A549 (cell line): Measurements from ENCODE around the gene CRYGB. TPM values are rescaled to one million over a fixed set of nuclear protein-coding genes. Genes with fewer than 3 reads are reported as not detected.
"Not testable (repeated sequence)": the region's sequence is repeated elsewhere in the genome, so short reads cannot be mapped to it uniquely, and the experiment has no call there.

ENCODE experiments used
- ATAC-seq, 2 experiments: fragments of 200-7000 bp in 1 of 2; fragments of >200 bp in 1 of 2; cut with Nextera tagmentation in 1 of 2; cut with Tn5 transposase in 1 of 2; 3 replicates each; pipeline versions ENCODE4 v1.8.0 to v1.9.1; 2018 to 2020; ENCODE audit warnings: mild to moderate bottlenecking in 1 of 2, moderate library complexity in 1 of 2
- CTCF ChIA-PET: fragments of 300-600 bp; sonication (Branson Sonifier 250); formaldehyde crosslinking; extraction: SDS; loops from one replicate; lab custom pipeline; 2021; ENCODE audit warnings: antibody characterized with exemption, inconsistent platforms; lab: Yijun Ruan, JAX
- POLR2A ChIA-PET: fragments of 350-600 bp; formaldehyde crosslinking; extraction: SDS; loops from one replicate; lab custom pipeline; 2021; ENCODE audit warnings: antibody characterized with exemption, inconsistent platforms; lab: Yijun Ruan, JAX
- DNase-seq, 2 experiments: peaks; one replicate each; pipeline versions ENCODE4 v3.0.0 to v3.0.0-alpha.2; 2011 to 2016; ENCODE audit warnings: low read depth in 1 of 2, low spot score in 1 of 2
- FAIRE-seq: peaks from 2 replicates; lab custom pipeline; 2011; peaks lifted over from hg19 to GRCh38; lab: Jason Lieb, UNC
- H3K27ac ChIP-seq, 2 experiments: fragments of >200 bp; sonication (Bioruptor Twin); formaldehyde crosslinking; 3 replicates each; pipeline ENCODE4 v1.5.1; 2016 to 2017
- H3K4me1 ChIP-seq: fragments of >200 bp; sonication (Bioruptor Twin); formaldehyde crosslinking; 3 replicates; pipeline ENCODE4 v1.6.1; 2016
- H3K4me2 ChIP-seq: fragments of >200 bp; sonication (Bioruptor Twin); formaldehyde crosslinking; 3 replicates; pipeline ENCODE4 v1.6.1; 2016
- H3K4me3 ChIP-seq: fragments of >200 bp; sonication (Bioruptor Twin); formaldehyde crosslinking; 3 replicates; pipeline ENCODE4 v1.5.1; 2016
- H3K9me3 ChIP-seq: fragments of >200 bp; sonication (Bioruptor Twin); formaldehyde crosslinking; 3 replicates; pipeline ENCODE4 v1.6.1; 2016
- CBX2 ChIP-seq: fragments of 200-600 bp; sonication (generic); IDR thresholded peaks from 2 replicates; pipeline ENCODE4 v1.6.1; 2016; ENCODE audit warnings: low read depth, mild to moderate bottlenecking, borderline replicate concordance
- EP300 ChIP-seq, 2 experiments: fragments of >200 bp; sonication (Bioruptor Twin); formaldehyde crosslinking; IDR thresholded peaks; 2 replicates in 1 of 2; 3 replicates in 1 of 2; pipeline ENCODE4 v1.6.1; 2016 to 2017
- FOSL2 ChIP-seq, 2 experiments: fragments of 450-650 bp in 1 of 2; fragments of >200 bp in 1 of 2; sonication (Bioruptor Twin) in 1 of 2; formaldehyde crosslinking; IDR thresholded peaks; 2 replicates each; pipeline versions ENCODE4 v1.5.0 to v1.6.1; 2016 to 2020; ENCODE audit warnings: mild to moderate bottlenecking in 1 of 2, moderate library complexity in 1 of 2
- HDAC2 ChIP-seq: fragments of 200-600 bp; sonication (generic); IDR thresholded peaks from 2 replicates; pipeline ENCODE4 v1.6.1; 2016
- HOXB13 ChIP-seq: fragments of 250-450 bp; sonication (Bioruptor Pico); IDR thresholded peaks from 2 replicates; pipeline ENCODE4 v1.5.0; 2020; ENCODE audit warnings: low read depth, mild to moderate bottlenecking, moderate library complexity
- JUNB ChIP-seq: fragments of >200 bp; sonication (Bioruptor Twin); formaldehyde crosslinking; IDR thresholded peaks from 2 replicates; pipeline ENCODE4 v1.6.1; 2016
- KDM5A ChIP-seq: fragments of 200-600 bp; sonication (generic); IDR thresholded peaks from 2 replicates; pipeline ENCODE4 v1.6.1; 2016; ENCODE audit warnings: antibody characterized with exemption, mild to moderate bottlenecking
- MAFK ChIP-seq: fragments of 450-650 bp; IDR thresholded peaks from 2 replicates; pipeline ENCODE4 v1.6.1; 2014; ENCODE audit not compliant: partially characterized antibody
- NR3C1 ChIP-seq: fragments of >200 bp; sonication (Bioruptor Twin); formaldehyde crosslinking; IDR thresholded peaks from 3 replicates; pipeline ENCODE4 v1.6.1; 2017
- PBX3 ChIP-seq: IDR thresholded peaks from 2 replicates; pipeline ENCODE4 v1.6.1; 2012
- POLR2A ChIP-seq: IDR thresholded peaks from 2 replicates; pipeline ENCODE4 v1.6.1; 2012; ENCODE audit warnings: mild to moderate bottlenecking, low read length
- POLR2AphosphoS2 ChIP-seq: conservative IDR thresholded peaks from 2 replicates; pipeline ENCODE4 v1.6.1; 2012; ENCODE audit warnings: low read length, improper control_type of control experiment, inconsistent platforms
- RFX5 ChIP-seq: fragments of 450-650 bp; IDR thresholded peaks from 2 replicates; pipeline ENCODE4 v1.7.1; 2014; ENCODE audit warnings: antibody characterized with exemption, mild to moderate bottlenecking, moderate library complexity
- TP53 ChIP-seq: fragments of 250-450 bp; sonication (Bioruptor Pico); IDR thresholded peaks from 2 replicates; pipeline ENCODE4 v1.5.0; 2021; ENCODE audit warnings: mild to moderate bottlenecking, moderate library complexity
- ZC3H11A ChIP-seq: fragments of 450-650 bp; IDR thresholded peaks from 2 replicates; pipeline ENCODE4 v1.6.1; 2014; ENCODE audit warnings: antibody characterized with exemption, mild to moderate bottlenecking
- ZNF302 ChIP-seq: fragments of 250-450 bp; sonication (Bioruptor Pico); IDR thresholded peaks from 2 replicates; pipeline ENCODE4 v1.9.0; 2021; ENCODE audit warnings: inconsistent platforms, mild to moderate bottlenecking, moderate library complexity
- ZSCAN20 ChIP-seq: fragments of 250-450 bp; sonication (Bioruptor Pico); IDR thresholded peaks from 2 replicates; pipeline ENCODE4 v1.8.0; 2022; ENCODE audit warnings: mild to moderate bottlenecking, moderate library complexity
- WGBS: methylation state at CpG from one replicate; pipeline ENCODE4 v1.1.6; 2017; ENCODE audit errors: missing lambda C conversion rate; 5-methylcytosine and 5-hydroxymethylcytosine counted together
- polyA plus RNA-seq, 4 experiments: library from polyadenylated mRNA; depleted of rRNA in 3 of 4; stranded (reverse); fragments of >200 nt; fragmentation: RNase III in 1 of 4; extraction: RNeasy Plus Mini Kit Qiagen cat#74134 plus additional on column Dnase treatment in 1 of 4; gene quantifications; 2 replicates in 3 of 4; 3 replicates in 1 of 4; pipeline ENCODE4 v1.2.3, GENCODE V29; 2011 to 2017
- TF ChIP-seq, protein P1 (sequence below): fragments of >200 bp; sonication (Bioruptor Twin); formaldehyde crosslinking; IDR thresholded peaks from 3 replicates; pipeline ENCODE4 v1.6.1; 2016
- TF ChIP-seq, protein P2 (sequence below): fragments of 250-450 bp; sonication (Bioruptor Pico); IDR thresholded peaks from 2 replicates; pipeline ENCODE4 v1.5.0; 2021; ENCODE audit warnings: mild to moderate bottlenecking, moderate library complexity, borderline replicate concordance
- TF ChIP-seq, protein P3 (sequence below): fragments of 200-600 bp; sonication (generic); IDR thresholded peaks from 2 replicates; pipeline ENCODE4 v1.6.1; 2016; ENCODE audit warnings: antibody characterized with exemption, mild to moderate bottlenecking, moderate library complexity
- TF ChIP-seq, protein P4 (sequence below): fragments of 250-450 bp; sonication (Bioruptor Pico); IDR thresholded peaks from 2 replicates; pipeline ENCODE4 v1.5.0; 2020; ENCODE audit warnings: low read depth, mild to moderate bottlenecking, moderate library complexity

Gene CRYGB
- polyA plus RNA-seq, 2 of the 4 experiments (the other 2 are of a cell fraction): not detected

DNA sequence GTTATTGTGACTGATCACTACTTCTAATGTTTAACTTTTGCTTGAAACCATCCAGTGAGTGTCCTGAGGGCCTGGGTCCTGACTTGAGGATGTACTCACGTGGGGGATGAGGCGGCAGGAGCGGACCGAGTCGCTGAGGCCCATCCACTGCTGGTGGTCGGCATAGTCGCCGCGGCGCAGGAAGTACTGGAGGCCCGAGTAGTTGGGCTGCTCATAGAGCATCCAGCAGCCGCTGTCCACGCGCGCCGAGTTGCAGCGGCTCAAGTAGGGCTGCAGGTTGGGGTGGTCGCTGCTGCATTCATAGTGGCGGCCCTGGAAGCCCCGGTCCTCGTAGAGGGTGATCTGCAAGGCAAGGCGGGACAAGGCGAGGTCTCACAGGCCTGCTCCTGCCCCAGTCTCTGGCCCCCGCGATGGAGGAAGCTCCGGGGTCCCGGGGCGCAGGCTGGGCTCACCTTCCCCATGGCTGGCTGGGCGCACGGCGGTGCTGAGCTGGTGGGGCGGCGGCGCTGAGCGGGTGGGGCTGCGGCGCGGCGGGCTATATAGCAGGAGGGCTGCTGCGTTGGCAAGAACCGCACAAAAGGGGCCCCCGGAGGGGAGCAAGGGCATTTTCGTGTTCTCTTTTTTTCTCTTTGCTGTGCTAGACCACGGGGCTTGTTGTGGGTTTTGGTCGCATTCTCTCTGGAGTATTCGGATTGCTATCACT lies 21.8 kb downstream of the CRYGB start, which contains the start of gene CRYGD:
CRYGD (minus strand) TSS at position 512 of the 703 bp plus-strand sequence; CDS start at position 461, 51 bp downstream.
- H3K27ac ChIP-seq, H3K9me3 ChIP-seq, H3K4me1 ChIP-seq, DNase-seq, POLR2A ChIA-PET, H3K4me3 ChIP-seq, FAIRE-seq, H3K4me2 ChIP-seq: not testable (repeated sequence)
- CTCF ChIA-PET: interaction anchor here (1.4 kb wide), 1 partner anchor 51 kb away, joined by 6 read pairs; no protein-coding TSS in a partner anchor
- peak in 1 of 2 experiments; percentile 23; a peak in 1 of 6 replicates for ATAC-seq
- 84% methylated on average over 29 of the region's 46 CpGs for WGBS

GRCh38 chr2:208122248-208122647 lies 23.7 kb downstream of the CRYGB start:
- no peak overlapping the region for H3K4me2 ChIP-seq
- no peak for TF ChIP-seq POLR2AphosphoS2
- TF ChIP-seq MAFK: no peak
- TF ChIP-seq RFX5: no peak
- H3K9me3 ChIP-seq: no peaks in the 10 kb centered on the region
- ATAC-seq (no peak), DNase-seq (no peak), FAIRE-seq (no peak)
- CTCF ChIA-PET: no interaction called here
- H3K4me1 ChIP-seq: no peaks in the 10 kb centered on the region
- no peak overlapping the region for H3K27ac ChIP-seq
- POLR2A ChIA-PET: no interaction called here
- 55% methylated on average over 1 of the region's 1 CpG for WGBS
- H3K4me3 ChIP-seq: no peak overlapping the region

DNA sequence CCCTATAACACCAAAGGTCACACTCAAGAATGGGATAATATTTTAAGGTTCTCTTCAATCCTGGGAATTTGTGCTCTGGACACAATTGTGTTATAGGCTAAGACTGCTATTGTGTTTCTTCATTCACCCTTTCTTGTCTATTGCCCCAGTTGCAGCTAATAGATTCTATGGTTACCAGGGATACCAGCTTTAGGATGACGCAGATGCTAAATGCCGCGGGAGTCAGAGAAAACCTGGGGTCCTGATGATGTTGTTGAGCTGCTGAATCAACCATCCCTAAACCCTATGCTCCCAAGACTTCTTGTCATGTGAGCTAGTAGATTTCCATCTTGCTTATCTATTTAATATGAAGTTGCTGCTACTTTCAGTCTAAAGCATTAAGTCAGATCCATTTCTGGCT lies 27.0 kb downstream of the CRYGB start:
- CTCF ChIA-PET: interaction anchor here (0.7 kb wide), 1 partner anchor 1721 kb away, joined by 3 read pairs; no protein-coding TSS in a partner anchor
- no peak for FAIRE-seq

GRCh38 chr2:208117390-208117789 lies 28.6 kb downstream of the CRYGB start:
- POLR2A ChIA-PET, H3K4me2 ChIP-seq, H3K27ac ChIP-seq, H3K4me3 ChIP-seq, CTCF ChIA-PET, FAIRE-seq, ATAC-seq, DNase-seq, H3K4me1 ChIP-seq, H3K9me3 ChIP-seq: not testable (repeated sequence)
- WGBS: 85% methylated on average over 11 of the region's 11 CpGs

More for the DNA sequence above, 27.0 kb downstream of the CRYGB start:
- Histone ChIP-seq H3K4me2 (no peak overlapping the region), H3K27ac (no peak overlapping the region), H3K4me1 (no peaks in the 10 kb centered on the region), H3K4me3 (no peak overlapping the region), H3K9me3 (no peaks in the 10 kb centered on the region)
- WGBS: 77% methylated on average over 3 of the region's 3 CpGs
- POLR2A ChIA-PET: no interaction called here
- ATAC-seq (no peak), DNase-seq (no peak)
- TF ChIP-seq, protein P1, sequence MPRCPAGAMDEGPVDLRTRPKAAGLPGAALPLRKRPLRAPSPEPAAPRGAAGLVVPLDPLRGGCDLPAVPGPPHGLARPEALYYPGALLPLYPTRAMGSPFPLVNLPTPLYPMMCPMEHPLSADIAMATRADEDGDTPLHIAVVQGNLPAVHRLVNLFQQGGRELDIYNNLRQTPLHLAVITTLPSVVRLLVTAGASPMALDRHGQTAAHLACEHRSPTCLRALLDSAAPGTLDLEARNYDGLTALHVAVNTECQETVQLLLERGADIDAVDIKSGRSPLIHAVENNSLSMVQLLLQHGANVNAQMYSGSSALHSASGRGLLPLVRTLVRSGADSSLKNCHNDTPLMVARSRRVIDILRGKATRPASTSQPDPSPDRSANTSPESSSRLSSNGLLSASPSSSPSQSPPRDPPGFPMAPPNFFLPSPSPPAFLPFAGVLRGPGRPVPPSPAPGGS: no peak
- TF ChIP-seq HOXB13 (no peak), POLR2A (no peak), EP300 (IDR thresholded peaks at IDR 0.05) (no peak), RFX5 (no peak), JUNB (no peak), TP53 (no peak), KDM5A (no peak), CBX2 (no peak), FOSL2 (IDR thresholded peaks at IDR 0.05) (no peak), FOSL2 (CRISPR knock-in tag; IDR thresholded peaks at IDR 0.05) (no peak), NR3C1 (no peak), ZSCAN20 (CRISPR knock-in tag) (no peak), HDAC2 (no peak), ZNF302 (CRISPR knock-in tag) (no peak), PBX3 (no peak), ZC3H11A (no peak)
- TF ChIP-seq, protein P2, sequence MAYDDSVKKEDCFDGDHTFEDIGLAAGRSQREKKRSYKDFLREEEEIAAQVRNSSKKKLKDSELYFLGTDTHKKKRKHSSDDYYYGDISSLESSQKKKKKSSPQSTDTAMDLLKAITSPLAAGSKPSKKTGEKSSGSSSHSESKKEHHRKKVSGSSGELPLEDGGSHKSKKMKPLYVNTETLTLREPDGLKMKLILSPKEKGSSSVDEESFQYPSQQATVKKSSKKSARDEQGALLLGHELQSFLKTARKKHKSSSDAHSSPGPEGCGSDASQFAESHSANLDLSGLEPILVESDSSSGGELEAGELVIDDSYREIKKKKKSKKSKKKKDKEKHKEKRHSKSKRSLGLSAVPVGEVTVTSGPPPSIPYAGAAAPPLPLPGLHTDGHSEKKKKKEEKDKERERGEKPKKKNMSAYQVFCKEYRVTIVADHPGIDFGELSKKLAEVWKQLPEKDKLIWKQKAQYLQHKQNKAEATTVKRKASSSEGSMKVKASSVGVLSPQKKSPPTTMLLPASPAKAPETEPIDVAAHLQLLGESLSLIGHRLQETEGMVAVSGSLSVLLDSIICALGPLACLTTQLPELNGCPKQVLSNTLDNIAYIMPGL (CRISPR knock-in tag): no peak
- TF ChIP-seq, protein P3, sequence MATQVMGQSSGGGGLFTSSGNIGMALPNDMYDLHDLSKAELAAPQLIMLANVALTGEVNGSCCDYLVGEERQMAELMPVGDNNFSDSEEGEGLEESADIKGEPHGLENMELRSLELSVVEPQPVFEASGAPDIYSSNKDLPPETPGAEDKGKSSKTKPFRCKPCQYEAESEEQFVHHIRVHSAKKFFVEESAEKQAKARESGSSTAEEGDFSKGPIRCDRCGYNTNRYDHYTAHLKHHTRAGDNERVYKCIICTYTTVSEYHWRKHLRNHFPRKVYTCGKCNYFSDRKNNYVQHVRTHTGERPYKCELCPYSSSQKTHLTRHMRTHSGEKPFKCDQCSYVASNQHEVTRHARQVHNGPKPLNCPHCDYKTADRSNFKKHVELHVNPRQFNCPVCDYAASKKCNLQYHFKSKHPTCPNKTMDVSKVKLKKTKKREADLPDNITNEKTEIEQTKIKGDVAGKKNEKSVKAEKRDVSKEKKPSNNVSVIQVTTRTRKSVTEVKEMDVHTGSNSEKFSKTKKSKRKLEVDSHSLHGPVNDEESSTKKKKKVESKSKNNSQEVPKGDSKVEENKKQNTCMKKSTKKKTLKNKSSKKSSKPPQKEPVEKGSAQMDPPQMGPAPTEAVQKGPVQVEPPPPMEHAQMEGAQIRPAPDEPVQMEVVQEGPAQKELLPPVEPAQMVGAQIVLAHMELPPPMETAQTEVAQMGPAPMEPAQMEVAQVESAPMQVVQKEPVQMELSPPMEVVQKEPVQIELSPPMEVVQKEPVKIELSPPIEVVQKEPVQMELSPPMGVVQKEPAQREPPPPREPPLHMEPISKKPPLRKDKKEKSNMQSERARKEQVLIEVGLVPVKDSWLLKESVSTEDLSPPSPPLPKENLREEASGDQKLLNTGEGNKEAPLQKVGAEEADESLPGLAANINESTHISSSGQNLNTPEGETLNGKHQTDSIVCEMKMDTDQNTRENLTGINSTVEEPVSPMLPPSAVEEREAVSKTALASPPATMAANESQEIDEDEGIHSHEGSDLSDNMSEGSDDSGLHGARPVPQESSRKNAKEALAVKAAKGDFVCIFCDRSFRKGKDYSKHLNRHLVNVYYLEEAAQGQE: no peak
- TF ChIP-seq, protein P4, sequence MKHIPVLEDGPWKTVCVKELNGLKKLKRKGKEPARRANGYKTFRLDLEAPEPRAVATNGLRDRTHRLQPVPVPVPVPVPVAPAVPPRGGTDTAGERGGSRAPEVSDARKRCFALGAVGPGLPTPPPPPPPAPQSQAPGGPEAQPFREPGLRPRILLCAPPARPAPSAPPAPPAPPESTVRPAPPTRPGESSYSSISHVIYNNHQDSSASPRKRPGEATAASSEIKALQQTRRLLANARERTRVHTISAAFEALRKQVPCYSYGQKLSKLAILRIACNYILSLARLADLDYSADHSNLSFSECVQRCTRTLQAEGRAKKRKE: no peak
